Mucosa of descending colon (tissue), 3 donors: ENCODE results near the gene ADRA2C. TPM values are rescaled to one million over a fixed set of nuclear protein-coding genes. Genes with fewer than 3 reads are reported as not detected.

ENCODE experiments used
- ATAC-seq: fragments of 200-7000 bp; cut with Tn5 transposase; one replicate; pipeline ENCODE4 v1.9.1; 2020; ENCODE audit warnings: mild to moderate bottlenecking, moderate library complexity
- DNase-seq, 3 donors: peaks; one replicate each; pipeline ENCODE4 v3.0.0-alpha.2; 2020
- H3K36me3 ChIP-seq: fragments of 200-600 bp; one replicate; pipeline ENCODE4 v1.8.0; 2021; ENCODE audit warnings: low read depth, mild to moderate bottlenecking
- H3K4me1 ChIP-seq: fragments of 200-600 bp; one replicate; pipeline ENCODE4 v1.8.0; 2021; ENCODE audit warnings: low read depth, mild to moderate bottlenecking
- H3K4me3 ChIP-seq: fragments of 200-600 bp; one replicate; pipeline ENCODE4 v1.8.0; 2021; ENCODE audit warnings: mild to moderate bottlenecking
- H3K9me3 ChIP-seq: fragments of 200-600 bp; one replicate; pipeline ENCODE4 v1.8.0; 2021; ENCODE audit warnings: mild to moderate bottlenecking
- intact Hi-C, 2 donors: fragments of 100-400 bp; cut with DNase I in 1 of 2; cut with micrococcal nuclease in 1 of 2; formaldehyde crosslinking; loops; one replicate each; pipeline versions ENCODE4 v1.11.0 to v1.11.1; 2022; cut with DNase I, micrococcal nuclease
- long read RNA-seq, 2 donors: library from polyadenylated mRNA; unstranded; transcript quantifications; one replicate each; pipeline ENCODE4 v2.0.0, GENCODE V29; 2019 to 2021
- total RNA-seq, 3 donors: library from RNA; stranded (reverse); fragmentation: NEBNext Ultra II Directional in 2 of 3; extraction: Animal tissue kit (Norgen Biotek cat#: 25700) in 2 of 3; gene quantifications; one replicate each; pipeline versions ENCODE4 v1.2.1 to v1.2.4, GENCODE V29; 2021 to 2023
- TF ChIP-seq, protein P1 (sequence below): fragments of 200-600 bp; IDR thresholded peaks from one replicate; pipeline ENCODE4 v1.8.0; 2022; ENCODE audit warnings: antibody characterized with exemption, mild to moderate bottlenecking
- donor health status: DM: no; HTN: no; CAD: no; lungs with moderate emphysema.
- donor health status: DM: no; HTN: no; CAD: no.
- donor health status: DM: no; HTN: yes; CAD: no.

The ADRA2C gene
- total RNA-seq, result 1 to 10 TPM in 2 of 3 donors, under 1 TPM in 1; 0.69 to 2.3 (median 1.4) TPM
- long read RNA-seq, donor 1, transcript ADRA2C-201 (1 exons, 2,129 nt), result major isoform, 9 of 9 reads
- long read RNA-seq, donor 1, partial matches to known transcripts, result 0 of 9 reads
- long read RNA-seq, donor 1, other reads (novel, unspliced or antisense), result 0 of 9 reads
- long read RNA-seq, donor 2, result 0 reads

DNA sequence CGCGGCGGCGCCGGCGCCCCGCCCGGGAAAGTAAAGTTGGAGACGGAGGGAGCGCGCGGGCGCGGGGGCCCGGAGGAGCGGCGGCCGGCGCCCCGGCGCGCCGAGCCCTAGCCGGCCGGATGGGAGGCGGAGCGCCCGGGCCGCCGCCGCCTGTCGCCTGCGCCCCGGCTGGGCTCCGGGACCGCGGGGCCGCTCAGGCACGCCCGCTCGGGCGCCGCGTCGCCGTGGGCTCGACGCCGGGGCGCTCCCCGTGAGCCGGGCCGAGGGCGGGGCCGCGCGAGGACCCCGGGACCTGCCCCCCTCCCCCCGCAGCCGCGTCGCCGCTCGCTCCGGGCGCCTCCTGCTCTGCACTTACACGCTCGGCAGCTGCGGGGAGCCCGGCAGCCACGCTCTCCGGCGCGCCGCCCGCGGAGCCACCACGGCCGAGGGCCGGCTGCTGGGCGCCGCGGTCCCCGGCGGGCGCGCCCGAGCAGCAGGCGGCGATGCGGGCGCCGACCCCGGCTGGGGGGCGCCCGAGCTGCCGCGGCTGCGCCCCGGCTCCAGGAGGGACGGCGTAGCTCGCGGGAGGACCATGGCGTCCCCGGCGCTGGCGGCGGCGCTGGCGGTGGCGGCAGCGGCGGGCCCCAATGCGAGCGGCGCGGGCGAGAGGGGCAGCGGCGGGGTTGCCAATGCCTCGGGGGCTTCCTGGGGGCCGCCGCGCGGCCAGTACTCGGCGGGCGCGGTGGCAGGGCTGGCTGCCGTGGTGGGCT lies at the start of gene ADRA2C:
Gene ADRA2C, plus strand, starts transcription at position 350 of the 749 bp plus-strand sequence. Its CDS starts 222 bp downstream, at position 572.
- TF ChIP-seq, protein P1, sequence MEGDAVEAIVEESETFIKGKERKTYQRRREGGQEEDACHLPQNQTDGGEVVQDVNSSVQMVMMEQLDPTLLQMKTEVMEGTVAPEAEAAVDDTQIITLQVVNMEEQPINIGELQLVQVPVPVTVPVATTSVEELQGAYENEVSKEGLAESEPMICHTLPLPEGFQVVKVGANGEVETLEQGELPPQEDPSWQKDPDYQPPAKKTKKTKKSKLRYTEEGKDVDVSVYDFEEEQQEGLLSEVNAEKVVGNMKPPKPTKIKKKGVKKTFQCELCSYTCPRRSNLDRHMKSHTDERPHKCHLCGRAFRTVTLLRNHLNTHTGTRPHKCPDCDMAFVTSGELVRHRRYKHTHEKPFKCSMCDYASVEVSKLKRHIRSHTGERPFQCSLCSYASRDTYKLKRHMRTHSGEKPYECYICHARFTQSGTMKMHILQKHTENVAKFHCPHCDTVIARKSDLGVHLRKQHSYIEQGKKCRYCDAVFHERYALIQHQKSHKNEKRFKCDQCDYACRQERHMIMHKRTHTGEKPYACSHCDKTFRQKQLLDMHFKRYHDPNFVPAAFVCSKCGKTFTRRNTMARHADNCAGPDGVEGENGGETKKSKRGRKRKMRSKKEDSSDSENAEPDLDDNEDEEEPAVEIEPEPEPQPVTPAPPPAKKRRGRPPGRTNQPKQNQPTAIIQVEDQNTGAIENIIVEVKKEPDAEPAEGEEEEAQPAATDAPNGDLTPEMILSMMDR, result no peak
- peak in 2 of 3 donors; percentile 15 to 42 for DNase-seq
- Histone ChIP-seq H3K9me3 (no peaks in the 10 kb centered on the region), H3K4me3 (no peak within 1 kb of the TSS), H3K36me3 (no peaks in the 10 kb centered on the region), H3K4me1 (no peaks in the 10 kb centered on the region)
- intact Hi-C loops, result no loop called here
- ATAC-seq, result no peak

DNA sequence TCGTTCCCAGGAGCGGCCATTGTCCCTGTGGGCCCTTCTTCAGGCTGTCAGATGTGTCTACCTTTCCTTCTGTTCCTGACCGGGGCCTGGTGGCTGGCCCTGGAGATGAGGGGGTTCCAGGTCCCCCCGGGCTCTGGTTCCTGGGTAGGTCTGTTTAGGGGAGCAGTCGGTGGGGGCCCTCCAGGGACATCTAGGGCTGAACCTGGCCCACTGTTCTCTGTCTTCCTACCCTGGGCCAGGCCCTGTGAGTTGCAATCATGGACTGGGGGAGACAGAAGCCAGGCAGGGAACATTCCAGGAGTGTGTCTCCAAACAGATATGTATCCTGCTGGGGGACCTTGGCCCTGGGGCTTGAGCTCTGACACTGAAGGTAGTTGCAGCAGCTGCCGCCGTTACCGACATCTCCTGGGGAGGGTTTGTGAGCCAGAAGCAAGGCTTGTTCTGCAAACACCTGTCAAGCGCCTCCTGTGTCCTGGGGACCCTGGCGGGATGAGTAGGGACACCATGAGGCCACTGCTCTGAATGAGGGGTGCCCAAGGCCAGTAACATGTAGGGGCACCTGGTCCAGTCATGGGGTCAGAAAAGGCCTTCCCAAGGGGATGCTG lies 49.5 kb upstream of the ADRA2C start:
- Histone ChIP-seq H3K4me3 (no peak overlapping the region), H3K9me3 (no peaks in the 10 kb centered on the region), H3K4me1 (no peaks in the 10 kb centered on the region), H3K36me3 (no peaks in the 10 kb centered on the region)
- DNase-seq (peak in 2 of 3 donors; percentile 7 to 34), ATAC-seq (no peak)
- TF ChIP-seq, protein P1, result no peak
- intact Hi-C loops, result no loop called here

DNA sequence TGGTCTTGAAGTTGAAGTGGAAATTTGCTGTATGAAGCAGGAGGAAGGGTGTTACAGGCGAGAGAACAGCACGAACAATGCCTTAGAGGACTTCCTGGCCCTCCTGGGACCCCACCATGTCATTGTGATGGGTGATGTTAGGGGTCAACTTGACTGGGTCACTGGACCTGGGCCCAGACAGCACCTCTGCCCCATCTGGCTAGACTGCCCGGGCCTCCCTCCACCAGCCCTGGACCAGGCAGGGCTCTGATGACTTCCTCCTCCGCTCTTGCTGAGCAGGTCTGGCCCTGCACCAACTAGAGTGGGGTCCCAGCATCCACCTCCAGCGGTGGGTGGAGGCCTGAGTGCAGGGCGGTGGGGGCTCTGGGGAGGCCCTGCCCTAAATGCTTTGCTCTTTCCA lies 48.9 kb upstream of the ADRA2C start:
- TF ChIP-seq, protein P1, result no peak
- intact Hi-C loops, result no loop called here
- no peaks in the 10 kb centered on the region for H3K36me3 ChIP-seq
- no peaks in the 10 kb centered on the region for H3K4me1 ChIP-seq
- DNase-seq (peak in 2 of 3 donors; percentile 4 to 43), ATAC-seq (no peak)
- H3K9me3 ChIP-seq, result no peaks in the 10 kb centered on the region
- no peak overlapping the region for H3K4me3 ChIP-seq

DNA sequence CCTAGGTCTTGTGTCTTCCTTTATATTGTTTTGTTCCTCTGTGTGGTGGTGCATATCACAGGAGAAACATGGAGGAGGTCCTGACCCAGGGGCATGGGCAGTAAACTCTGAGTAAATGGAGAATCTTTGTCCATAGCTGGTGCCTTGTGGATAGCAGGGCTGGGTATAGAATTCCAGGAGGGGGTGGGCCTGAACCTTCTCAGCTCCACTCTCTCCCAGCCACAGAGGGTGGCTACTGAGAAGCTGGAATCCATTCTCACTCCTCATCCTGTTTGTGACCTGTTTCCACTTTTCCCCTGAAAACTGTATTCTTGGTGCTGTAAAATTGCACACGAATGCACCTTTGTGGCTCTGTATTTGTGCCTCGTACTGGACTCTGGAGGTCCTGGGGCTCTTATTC lies 47.7 kb upstream of the ADRA2C start:
- H3K4me3 ChIP-seq, result no peak overlapping the region
- H3K9me3 ChIP-seq, result no peaks in the 10 kb centered on the region
- no peak for ATAC-seq
- H3K4me1 ChIP-seq, result no peaks in the 10 kb centered on the region
- DNase-seq, result no peak
- TF ChIP-seq, protein P1, result no peak
- no peaks in the 10 kb centered on the region for H3K36me3 ChIP-seq
- intact Hi-C loops, result no loop called here

DNA sequence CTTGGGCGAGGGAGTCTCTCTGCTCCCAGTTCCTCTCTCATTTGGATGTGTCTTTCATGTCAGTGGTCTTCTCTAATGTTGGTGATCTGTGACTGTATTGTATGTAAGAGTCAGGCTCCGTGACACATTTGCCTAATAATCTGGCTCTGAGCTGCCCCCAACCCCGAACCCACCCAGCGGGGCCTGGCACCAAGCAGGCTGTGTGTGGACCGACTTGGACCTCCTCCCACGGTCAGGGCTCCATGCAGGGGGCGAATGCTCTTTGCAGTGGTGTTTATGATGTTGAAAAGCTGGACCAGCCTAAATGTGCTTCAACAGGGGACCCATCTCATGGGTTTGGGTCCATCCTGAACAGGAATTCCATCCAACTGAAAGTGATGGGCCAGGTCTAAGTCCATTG lies 47.0 kb upstream of the ADRA2C start:
- TF ChIP-seq, protein P1, result no peak
- Histone ChIP-seq H3K4me1 (no peaks in the 10 kb centered on the region), H3K9me3 (no peaks in the 10 kb centered on the region), H3K36me3 (no peaks in the 10 kb centered on the region), H3K4me3 (no peak overlapping the region)
- ATAC-seq, result no peak
- intact Hi-C loops, result no loop called here
- peak in 2 of 3 donors; percentile 3 to 24 for DNase-seq
